Liver (tissue), 2 donors: Measurements from ENCODE around the gene ZNF341.

Source experiments
- MAX ChIP-seq: IDR thresholded peaks from 2 replicates; pipeline ENCODE4 v1.6.1; 2016; ENCODE audit warnings: antibody characterized with exemption
- TF ChIP-seq, protein P1 (sequence below): fragments of 150-350 bp; IDR thresholded peaks from 2 replicates; pipeline ENCODE4 v1.5.1; 2017; ENCODE audit warnings: improper control_type of control experiment, low read depth, low read length; ENCODE audit not compliant: missing input control
- donor health status: healthy.

- TF ChIP-seq, protein P1, sequence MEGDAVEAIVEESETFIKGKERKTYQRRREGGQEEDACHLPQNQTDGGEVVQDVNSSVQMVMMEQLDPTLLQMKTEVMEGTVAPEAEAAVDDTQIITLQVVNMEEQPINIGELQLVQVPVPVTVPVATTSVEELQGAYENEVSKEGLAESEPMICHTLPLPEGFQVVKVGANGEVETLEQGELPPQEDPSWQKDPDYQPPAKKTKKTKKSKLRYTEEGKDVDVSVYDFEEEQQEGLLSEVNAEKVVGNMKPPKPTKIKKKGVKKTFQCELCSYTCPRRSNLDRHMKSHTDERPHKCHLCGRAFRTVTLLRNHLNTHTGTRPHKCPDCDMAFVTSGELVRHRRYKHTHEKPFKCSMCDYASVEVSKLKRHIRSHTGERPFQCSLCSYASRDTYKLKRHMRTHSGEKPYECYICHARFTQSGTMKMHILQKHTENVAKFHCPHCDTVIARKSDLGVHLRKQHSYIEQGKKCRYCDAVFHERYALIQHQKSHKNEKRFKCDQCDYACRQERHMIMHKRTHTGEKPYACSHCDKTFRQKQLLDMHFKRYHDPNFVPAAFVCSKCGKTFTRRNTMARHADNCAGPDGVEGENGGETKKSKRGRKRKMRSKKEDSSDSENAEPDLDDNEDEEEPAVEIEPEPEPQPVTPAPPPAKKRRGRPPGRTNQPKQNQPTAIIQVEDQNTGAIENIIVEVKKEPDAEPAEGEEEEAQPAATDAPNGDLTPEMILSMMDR: no peak
- no peak for TF ChIP-seq MAX
Observed at GRCh38 chr20:33765592-33765991, 33.8 kb downstream of the ZNF341 start.
